ENCODE data around the gene SCAF11. TPM values are rescaled to one million over a fixed set of nuclear protein-coding genes. Genes with fewer than 3 reads are reported as not detected.

SCAF11 gene
- total and polyA plus RNA-seq, 11 donors: 26.4 to 148 (median 85.7) TPM

DNA sequence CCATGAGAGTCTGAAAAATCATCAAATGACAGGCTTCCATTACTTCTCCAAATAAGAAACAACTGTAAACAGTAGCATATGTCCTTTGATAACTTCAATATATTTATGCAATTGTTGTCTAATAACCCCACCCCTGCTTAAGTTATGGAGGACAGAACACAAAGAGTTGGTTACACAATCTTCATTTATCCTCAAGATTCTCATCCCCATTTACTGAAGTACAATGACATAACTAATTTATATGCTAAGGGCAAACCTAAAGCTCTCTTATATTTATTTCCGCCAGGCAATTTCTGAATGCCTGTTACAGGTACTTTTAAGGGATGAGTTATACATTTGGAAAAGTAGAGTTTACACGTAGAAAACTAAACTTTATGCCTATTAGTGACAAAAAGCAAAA is 12.3 kb downstream of the SCAF11 start:
- Histone ChIP-seq H3K27me3 (no peaks in the 10 kb centered on the region), H3K9me3 (no peaks in the 10 kb centered on the region), H3K4me3 (no peak overlapping the region), H3K4me1 (peaks cover 15 to 99% (median 78%) of the 10 kb centered on the region in 12 donors), H3K36me3 (no peaks in the 10 kb centered on the region), H3K27ac (peak overlapping the region in 1 of 12 donors; percentile 11)
- no peak for DNase-seq
- WGBS, 4 donors: 86 to 97% (median 89%) methylated on average over 2 of the region's 2 CpGs
- TF ChIP-seq POLR2A (IDR thresholded peaks at IDR 0.05): no peak
- TF ChIP-seq, protein P1, sequence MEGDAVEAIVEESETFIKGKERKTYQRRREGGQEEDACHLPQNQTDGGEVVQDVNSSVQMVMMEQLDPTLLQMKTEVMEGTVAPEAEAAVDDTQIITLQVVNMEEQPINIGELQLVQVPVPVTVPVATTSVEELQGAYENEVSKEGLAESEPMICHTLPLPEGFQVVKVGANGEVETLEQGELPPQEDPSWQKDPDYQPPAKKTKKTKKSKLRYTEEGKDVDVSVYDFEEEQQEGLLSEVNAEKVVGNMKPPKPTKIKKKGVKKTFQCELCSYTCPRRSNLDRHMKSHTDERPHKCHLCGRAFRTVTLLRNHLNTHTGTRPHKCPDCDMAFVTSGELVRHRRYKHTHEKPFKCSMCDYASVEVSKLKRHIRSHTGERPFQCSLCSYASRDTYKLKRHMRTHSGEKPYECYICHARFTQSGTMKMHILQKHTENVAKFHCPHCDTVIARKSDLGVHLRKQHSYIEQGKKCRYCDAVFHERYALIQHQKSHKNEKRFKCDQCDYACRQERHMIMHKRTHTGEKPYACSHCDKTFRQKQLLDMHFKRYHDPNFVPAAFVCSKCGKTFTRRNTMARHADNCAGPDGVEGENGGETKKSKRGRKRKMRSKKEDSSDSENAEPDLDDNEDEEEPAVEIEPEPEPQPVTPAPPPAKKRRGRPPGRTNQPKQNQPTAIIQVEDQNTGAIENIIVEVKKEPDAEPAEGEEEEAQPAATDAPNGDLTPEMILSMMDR (IDR thresholded peaks at IDR 0.05): no peak
- intact Hi-C loops (cut with DNase I): no loop called here
- no peak for ATAC-seq

DNA sequence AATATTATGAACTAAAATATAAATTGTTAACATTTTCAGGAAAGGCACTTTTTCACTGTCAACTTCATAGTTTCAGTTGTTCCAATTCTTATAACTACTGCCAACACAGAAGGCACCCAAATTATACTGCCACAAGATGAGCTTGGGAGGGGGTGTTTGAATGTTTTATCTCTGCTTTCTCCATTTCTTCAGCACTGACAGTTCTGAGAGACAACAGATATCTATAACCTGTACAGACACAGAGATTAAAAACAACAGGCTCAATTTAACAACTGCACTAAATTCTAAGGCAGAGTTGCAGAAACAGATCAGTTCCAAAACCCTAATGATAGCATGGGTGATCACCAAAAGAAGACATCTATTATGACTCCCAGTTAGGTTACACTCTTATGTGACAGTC is 12.8 kb downstream of the SCAF11 start:
- H3K27me3 ChIP-seq: no peaks in the 10 kb centered on the region
- intact Hi-C loops (cut with DNase I): no loop called here
- ATAC-seq: no peak
- H3K4me3 ChIP-seq: no peak overlapping the region
- TF ChIP-seq, protein P1 (IDR thresholded peaks at IDR 0.05): no peak
- TF ChIP-seq POLR2A (IDR thresholded peaks at IDR 0.05): no peak
- H3K27ac ChIP-seq: no peak overlapping the region
- H3K36me3 ChIP-seq: no peaks in the 10 kb centered on the region
- H3K4me1 ChIP-seq: peaks cover 15 to 97% (median 75%) of the 10 kb centered on the region in 12 donors
- no peak for DNase-seq
- no peaks in the 10 kb centered on the region for H3K9me3 ChIP-seq

DNA sequence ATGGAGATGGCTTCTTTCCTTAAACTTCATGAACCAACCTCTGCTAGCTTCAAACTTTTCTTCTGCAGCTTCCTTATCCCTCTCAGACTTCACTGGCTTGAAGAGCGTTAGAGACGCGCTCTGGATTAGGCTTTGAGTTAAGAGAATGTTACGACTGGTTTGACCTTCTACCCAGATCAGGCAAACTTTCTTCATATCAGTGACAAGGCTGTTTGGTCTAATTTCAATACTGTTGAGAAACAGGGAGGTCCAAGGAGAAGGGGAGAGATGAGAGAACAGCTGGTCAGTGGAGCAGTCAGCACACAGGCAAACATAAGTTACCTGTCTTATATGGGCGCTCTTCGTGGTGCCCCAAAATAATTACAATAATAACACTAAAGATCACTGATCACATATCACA is 14.9 kb downstream of the SCAF11 start:
- no peak for DNase-seq
- H3K27ac ChIP-seq: peak overlapping the region in 11 of 12 donors; percentile 1 to 36 (median 12)
- no peak overlapping the region for H3K4me3 ChIP-seq
- WGBS, 4 donors: 75 to 77% (median 76%) methylated on average over 6 of the region's 6 CpGs
- TF ChIP-seq, protein P1 (IDR thresholded peaks at IDR 0.05): no peak
- ATAC-seq: peak in 2 of 4 donors; percentile 44 to 62
- intact Hi-C loops (cut with DNase I): no loop called here
- peaks cover 0 to 16% (median 0%) of the 10 kb centered on the region in 9 donors for H3K36me3 ChIP-seq
- H3K9me3 ChIP-seq: no peaks in the 10 kb centered on the region
- no peaks in the 10 kb centered on the region for H3K27me3 ChIP-seq
- H3K4me1 ChIP-seq: peaks cover 15 to 95% (median 74%) of the 10 kb centered on the region in 12 donors

DNA sequence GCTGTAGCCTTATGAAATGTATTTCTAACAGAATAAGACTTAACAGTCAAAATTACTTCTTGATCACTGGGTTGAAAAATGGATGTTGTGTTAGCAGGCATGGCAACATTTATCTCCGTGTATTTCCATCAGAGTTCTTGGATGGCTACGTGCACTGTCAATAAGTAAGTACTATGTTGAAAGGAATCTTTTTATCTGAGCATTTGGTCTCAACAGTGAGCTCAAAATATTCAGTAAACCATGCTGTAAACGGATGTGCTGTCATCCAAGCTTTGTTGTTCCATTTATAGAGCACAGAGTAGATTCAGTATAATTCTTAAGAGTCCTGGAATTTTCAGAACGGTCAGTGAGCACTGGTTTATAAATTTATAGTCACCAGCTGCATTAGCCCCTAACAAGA is 15.5 kb downstream of the SCAF11 start:
- intact Hi-C loops (cut with DNase I): no loop called here
- peaks cover 0 to 16% (median 0%) of the 10 kb centered on the region in 9 donors for H3K36me3 ChIP-seq
- no peak overlapping the region for H3K4me3 ChIP-seq
- peak; percentile 22 to 62 (median 44) for ATAC-seq
- peaks cover 15 to 95% (median 72%) of the 10 kb centered on the region in 12 donors for H3K4me1 ChIP-seq
- H3K9me3 ChIP-seq: no peaks in the 10 kb centered on the region
- no peak for TF ChIP-seq POLR2A (IDR thresholded peaks at IDR 0.05)
- TF ChIP-seq, protein P1 (IDR thresholded peaks at IDR 0.05): no peak
- H3K27ac ChIP-seq: peak overlapping the region in 10 of 12 donors; percentile 1 to 36 (median 14)
- no peak for DNase-seq
- no peaks in the 10 kb centered on the region for H3K27me3 ChIP-seq
- 26 to 35% (median 29%) methylated on average over 4 of the region's 4 CpGs for WGBS, 4 donors

Measured in heart left ventricle (tissue), 16 donors.